ENCODE measurements around the gene ARID3C. TPM values are rescaled to one million over a fixed set of nuclear protein-coding genes. Genes with fewer than 3 reads are reported as not detected.

The ARID3C gene
- total RNA-seq, 1 experiment from 2014 or later, result not detected

GRCh38 chr9:34634551-34635248 lies 5.8 kb upstream of the ARID3C start:
- no peak for DNase-seq (ENCODE audit: low read depth)
- in situ Hi-C loops (cut with HindIII; ENCODE audit: low pct_unique_long_range_greater_than_20kb, low sequenced_read_pairs), result no loop called here

- in situ Hi-C loops (cut with HindIII; ENCODE audit: low pct_unique_long_range_greater_than_20kb, low sequenced_read_pairs), result no loop called here
- DNase-seq (ENCODE audit: low read depth), result peak; percentile 38
These were observed 5.1 kb upstream of the ARID3C start for GRCh38 chr9:34633851-34634550.

- in situ Hi-C loops (cut with HindIII; ENCODE audit: low pct_unique_long_range_greater_than_20kb, low sequenced_read_pairs), result no loop called here
- no peak for DNase-seq (ENCODE audit: low read depth)
These were observed 4.3 kb upstream of the ARID3C start for GRCh38 chr9:34633166-34633565.

GRCh38 chr9:34630402-34631154 lies 1.7 kb upstream of the ARID3C start:
- no peak for DNase-seq (ENCODE audit: low read depth)
- in situ Hi-C loops (cut with HindIII; ENCODE audit: low pct_unique_long_range_greater_than_20kb, low sequenced_read_pairs), result no loop called here

- in situ Hi-C loops (cut with HindIII; ENCODE audit: low pct_unique_long_range_greater_than_20kb, low sequenced_read_pairs), result no loop called here
- DNase-seq (ENCODE audit: low read depth), result no peak
These were observed 584 bp upstream of the ARID3C start for GRCh38 chr9:34629491-34629808.

- no peak for DNase-seq (ENCODE audit: low read depth)
- in situ Hi-C loops (cut with HindIII; ENCODE audit: low pct_unique_long_range_greater_than_20kb, low sequenced_read_pairs), result no loop called here
These were observed 880 bp downstream of the ARID3C start for GRCh38 chr9:34627716-34628655.

GRCh38 chr9:34625186-34625486 lies 3.7 kb downstream of the ARID3C start:
- DNase-seq (ENCODE audit: low read depth), result no peak
- in situ Hi-C loops (cut with HindIII; ENCODE audit: low pct_unique_long_range_greater_than_20kb, low sequenced_read_pairs), result no loop called here

- in situ Hi-C loops (cut with HindIII; ENCODE audit: low pct_unique_long_range_greater_than_20kb, low sequenced_read_pairs), result no loop called here
- DNase-seq (ENCODE audit: low read depth), result no peak
These were observed 4.2 kb downstream of the ARID3C start for GRCh38 chr9:34624475-34625185.

GRCh38 chr9:34623374-34624235 lies 5.3 kb downstream of the ARID3C start:
- DNase-seq (ENCODE audit: low read depth), result no peak
- in situ Hi-C loops (cut with HindIII; ENCODE audit: low pct_unique_long_range_greater_than_20kb, low sequenced_read_pairs), result no loop called here

- peak; percentile 68 for DNase-seq (ENCODE audit: low read depth)
- in situ Hi-C loops (cut with HindIII; ENCODE audit: low pct_unique_long_range_greater_than_20kb, low sequenced_read_pairs), result no loop called here
These were observed 8.5 kb downstream of the ARID3C start, which contains the start of gene DCTN3 for GRCh38 chr9:34620061-34620994. Gene DCTN3 (minus strand): TSS chr9:34620495. CDS start chr9:34620464, 31 bp downstream.

GRCh38 chr9:34615132-34615531 lies 13.7 kb downstream of the ARID3C start:
- in situ Hi-C loops (cut with HindIII; ENCODE audit: low pct_unique_long_range_greater_than_20kb, low sequenced_read_pairs), result no loop called here
- DNase-seq (ENCODE audit: low read depth), result no peak

- peak; percentile 56 for DNase-seq (ENCODE audit: low read depth)
- in situ Hi-C loops (cut with HindIII; ENCODE audit: low pct_unique_long_range_greater_than_20kb, low sequenced_read_pairs), result no loop called here
These were observed 16.0 kb downstream of the ARID3C start for GRCh38 chr9:34612788-34613390.

GRCh38 chr9:34611811-34612787 lies 16.8 kb downstream of the ARID3C start, which contains the start of gene RPP25L:
Gene RPP25L (minus strand): TSS chr9:34612097. CDS start chr9:34611296, 801 bp downstream.
- peak; percentile 69 for DNase-seq (ENCODE audit: low read depth)
- in situ Hi-C loops (cut with HindIII; ENCODE audit: low pct_unique_long_range_greater_than_20kb, low sequenced_read_pairs), result no loop called here

- in situ Hi-C loops (cut with HindIII; ENCODE audit: low pct_unique_long_range_greater_than_20kb, low sequenced_read_pairs), result no loop called here
- no peak for DNase-seq (ENCODE audit: low read depth)
These were observed 17.5 kb downstream of the ARID3C start for GRCh38 chr9:34611251-34611810.
